OCI-LY1 (cell line): ENCODE results near the gene GRIP1.
"Not testable (repeated sequence)": the region's sequence is repeated elsewhere in the genome, so short reads cannot be mapped to it uniquely, and the experiment has no call there.

Experiments
- H2AFZ ChIP-seq: fragments of 200-600 bp; sonication (generic), shearing (Covaris generic); 2 replicates; pipeline ENCODE4 v1.6.0; 2014; ENCODE audit warnings: antibody characterized with exemption, mild to moderate bottlenecking, low read length
- H3F3A ChIP-seq: fragments of 200-600 bp; sonication (generic), shearing (Covaris generic); 2 replicates; pipeline ENCODE4 v1.6.0; 2014; ENCODE audit warnings: mild to moderate bottlenecking, antibody characterized with exemption, low read length, moderate library complexity; ENCODE audit not compliant: insufficient read depth
- H3K27ac ChIP-seq: fragments of 200-600 bp; sonication (generic); 2 replicates; pipeline ENCODE4 v1.5.1; 2014; ENCODE audit warnings: low read length, mixed run types, mild to moderate bottlenecking, low read depth; ENCODE audit not compliant: poor library complexity, severe bottlenecking
- H3K27me3 ChIP-seq: fragments of 200-600 bp; sonication (generic); 2 replicates; pipeline ENCODE4 v1.6.0; 2014; ENCODE audit warnings: antibody characterized with exemption, mild to moderate bottlenecking, low read length, moderate library complexity; ENCODE audit not compliant: insufficient read depth
- H3K36me3 ChIP-seq: fragments of 200-600 bp; sonication (generic); 2 replicates; pipeline ENCODE4 v1.6.1; 2014; ENCODE audit warnings: mild to moderate bottlenecking, antibody characterized with exemption, low read length, moderate library complexity, mixed read lengths; ENCODE audit not compliant: insufficient read depth
- H3K4me1 ChIP-seq: fragments of 200-600 bp; sonication (generic); 2 replicates; pipeline ENCODE4 v1.5.1; 2014; ENCODE audit warnings: mild to moderate bottlenecking, low read length, moderate library complexity; ENCODE audit not compliant: insufficient read depth, severe bottlenecking
- H3K4me2 ChIP-seq: fragments of 200-600 bp; sonication (generic), shearing (Covaris generic); 2 replicates; pipeline ENCODE4 v1.6.1; 2014; ENCODE audit warnings: low read length
- H3K4me3 ChIP-seq: fragments of 200-600 bp; sonication (generic); 2 replicates; pipeline ENCODE4 v1.5.1; 2014; ENCODE audit warnings: low read length, low read depth, mild to moderate bottlenecking, mixed read lengths; ENCODE audit not compliant: poor library complexity, severe bottlenecking
- H3K79me2 ChIP-seq: fragments of 200-600 bp; shearing (Covaris generic); 2 replicates; pipeline ENCODE4 v1.6.1; 2016; ENCODE audit warnings: mixed run types, low read length, mixed read lengths; ENCODE audit not compliant: insufficient read depth
- H3K9ac ChIP-seq: fragments of 200-600 bp; sonication (generic), shearing (Covaris generic); 2 replicates; pipeline ENCODE4 v1.6.1; 2014; ENCODE audit warnings: mild to moderate bottlenecking, low read length, mixed read lengths
- H3K9me2 ChIP-seq: fragments of 200-600 bp; sonication (generic), shearing (Covaris generic); 2 replicates; pipeline ENCODE4 v1.6.1; 2014; ENCODE audit warnings: low read depth, mild to moderate bottlenecking, low read length, mixed read lengths
- H3K9me3 ChIP-seq: fragments of 200-600 bp; shearing (Covaris generic); 2 replicates; pipeline ENCODE4 v1.6.1; 2014; ENCODE audit warnings: low read length, mixed read lengths
- H4K20me1 ChIP-seq: fragments of 200-600 bp; sonication (generic), shearing (Covaris generic); 2 replicates; pipeline ENCODE4 v1.6.0; 2016; ENCODE audit warnings: mild to moderate bottlenecking, low read length; ENCODE audit not compliant: insufficient read depth
- EZH2 ChIP-seq: fragments of 200-600 bp; sonication (generic), shearing (Covaris generic); IDR thresholded peaks from 2 replicates; pipeline ENCODE4 v1.8.0; 2017; ENCODE audit warnings: borderline replicate concordance, mixed run types, mild to moderate bottlenecking, antibody characterized with exemption, low read length, moderate library complexity, mixed read lengths
- TF ChIP-seq, protein P1 (sequence below): fragments of 200-600 bp; sonication (generic), shearing (Covaris generic); IDR thresholded peaks from 2 replicates; pipeline ENCODE4 v1.5.1; 2017; ENCODE audit warnings: mild to moderate bottlenecking, antibody characterized with exemption, low read length, moderate library complexity, mixed read lengths

The GRIP1 gene

DNA sequence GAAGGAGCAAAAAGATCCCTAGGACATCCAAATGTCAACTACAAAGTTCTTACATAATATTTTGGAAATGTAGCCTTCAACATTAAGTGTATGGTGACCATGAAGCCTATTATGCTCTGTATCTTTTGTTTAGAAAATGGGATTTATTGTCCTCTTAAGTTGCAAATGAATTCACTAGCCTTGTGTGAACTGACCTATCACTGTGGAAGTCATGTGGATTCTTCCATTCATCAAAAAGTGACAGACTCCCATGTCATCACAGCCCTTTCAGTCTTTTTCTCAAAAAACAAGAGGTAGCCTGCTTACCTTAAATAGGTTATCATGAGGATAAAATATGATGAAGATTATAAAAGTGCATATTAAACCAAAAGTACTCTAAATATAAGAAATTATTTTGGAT, 179.9 kb downstream of the GRIP1 start:
- no peaks in the 10 kb centered on the region for H3K79me2 ChIP-seq
- TF ChIP-seq, protein P1, sequence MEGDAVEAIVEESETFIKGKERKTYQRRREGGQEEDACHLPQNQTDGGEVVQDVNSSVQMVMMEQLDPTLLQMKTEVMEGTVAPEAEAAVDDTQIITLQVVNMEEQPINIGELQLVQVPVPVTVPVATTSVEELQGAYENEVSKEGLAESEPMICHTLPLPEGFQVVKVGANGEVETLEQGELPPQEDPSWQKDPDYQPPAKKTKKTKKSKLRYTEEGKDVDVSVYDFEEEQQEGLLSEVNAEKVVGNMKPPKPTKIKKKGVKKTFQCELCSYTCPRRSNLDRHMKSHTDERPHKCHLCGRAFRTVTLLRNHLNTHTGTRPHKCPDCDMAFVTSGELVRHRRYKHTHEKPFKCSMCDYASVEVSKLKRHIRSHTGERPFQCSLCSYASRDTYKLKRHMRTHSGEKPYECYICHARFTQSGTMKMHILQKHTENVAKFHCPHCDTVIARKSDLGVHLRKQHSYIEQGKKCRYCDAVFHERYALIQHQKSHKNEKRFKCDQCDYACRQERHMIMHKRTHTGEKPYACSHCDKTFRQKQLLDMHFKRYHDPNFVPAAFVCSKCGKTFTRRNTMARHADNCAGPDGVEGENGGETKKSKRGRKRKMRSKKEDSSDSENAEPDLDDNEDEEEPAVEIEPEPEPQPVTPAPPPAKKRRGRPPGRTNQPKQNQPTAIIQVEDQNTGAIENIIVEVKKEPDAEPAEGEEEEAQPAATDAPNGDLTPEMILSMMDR = no peak
- TF ChIP-seq EZH2 = no peak
- no peak overlapping the region for H3K4me3 ChIP-seq
- no peak overlapping the region for H2AFZ ChIP-seq
- no peak overlapping the region for H3K27ac ChIP-seq
- no peak overlapping the region for H3K4me2 ChIP-seq
- H3K36me3 ChIP-seq = no peaks in the 10 kb centered on the region
- no peak overlapping the region for H3K9ac ChIP-seq
- H3K9me3 ChIP-seq = no peaks in the 10 kb centered on the region
- no peaks in the 10 kb centered on the region for H3K9me2 ChIP-seq
- no peaks in the 10 kb centered on the region for H4K20me1 ChIP-seq
- H3K27me3 ChIP-seq = no peaks in the 10 kb centered on the region
- no peaks in the 10 kb centered on the region for H3F3A ChIP-seq
- H3K4me1 ChIP-seq = no peaks in the 10 kb centered on the region

DNA sequence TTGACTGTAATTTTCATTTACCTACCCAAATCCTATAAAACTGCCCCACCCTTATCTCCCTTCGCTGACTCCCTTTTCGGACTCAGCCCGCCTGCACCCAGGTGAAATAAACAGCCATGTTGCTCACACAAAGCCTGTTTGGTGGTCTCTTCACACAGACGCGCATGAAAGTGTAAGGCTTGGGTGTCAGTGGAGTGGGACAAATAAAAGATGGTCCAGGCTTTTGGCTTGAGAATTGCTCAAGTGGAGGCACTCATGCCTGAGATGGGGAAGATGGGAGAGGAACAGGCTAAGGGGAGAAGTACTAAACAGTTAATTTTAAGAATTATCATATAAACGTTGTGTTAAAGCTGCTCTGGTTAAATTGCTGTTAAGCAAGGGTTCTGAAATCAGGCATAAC, 180.8 kb downstream of the GRIP1 start:
- not testable (repeated sequence) for H3K4me3 ChIP-seq, H3K27ac ChIP-seq, H3K36me3 ChIP-seq

DNA sequence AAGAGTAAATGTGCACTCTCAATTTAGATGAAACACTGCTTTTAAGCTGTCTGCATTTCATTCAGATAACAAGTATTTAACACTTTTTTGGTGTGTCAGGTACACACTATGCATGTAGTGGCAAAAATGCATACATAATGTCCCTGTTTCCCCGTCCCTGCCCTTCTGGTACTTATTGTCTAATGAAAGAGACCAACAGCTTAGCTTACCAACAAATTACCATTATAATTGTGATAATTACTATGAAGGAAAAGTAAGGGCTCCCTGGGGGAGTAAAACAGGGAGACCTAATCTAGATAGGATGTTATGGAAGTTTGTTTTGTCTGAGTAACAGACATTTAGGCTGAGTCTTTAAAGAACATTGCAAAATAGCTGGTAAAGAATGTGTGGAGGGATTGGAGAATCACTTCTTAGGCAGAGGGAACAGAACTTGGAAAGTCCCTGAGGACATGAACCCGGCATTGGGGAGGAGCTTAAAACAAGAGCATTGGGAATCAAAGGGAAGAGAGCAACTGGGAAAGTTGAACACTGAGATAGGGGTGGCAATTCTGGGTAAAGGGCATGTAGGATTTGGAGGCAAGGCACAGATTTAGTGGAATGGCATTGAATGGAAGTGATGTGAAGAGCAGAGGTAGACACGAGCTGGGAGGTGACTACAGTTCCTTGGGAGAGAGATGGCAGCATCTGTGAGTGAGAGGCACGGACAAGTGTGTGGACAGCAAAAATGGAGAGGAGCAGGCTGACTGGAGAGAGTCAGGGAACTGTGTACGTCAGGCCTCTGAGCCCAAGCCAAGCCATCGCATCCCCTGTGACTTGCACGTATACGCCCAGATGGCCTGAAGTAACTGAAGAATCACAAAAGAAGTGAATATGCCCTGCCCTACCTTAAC, 181.6 kb downstream of the GRIP1 start:
- no peak overlapping the region for H2AFZ ChIP-seq
- no peak overlapping the region for H3K4me2 ChIP-seq
- no peak overlapping the region for H3K9ac ChIP-seq
- H3K79me2 ChIP-seq = no peaks in the 10 kb centered on the region
- no peak overlapping the region for H3K4me3 ChIP-seq
- TF ChIP-seq EZH2 = no peak
- H3K27me3 ChIP-seq = no peaks in the 10 kb centered on the region
- no peaks in the 10 kb centered on the region for H3K36me3 ChIP-seq
- no peaks in the 10 kb centered on the region for H3F3A ChIP-seq
- no peaks in the 10 kb centered on the region for H3K4me1 ChIP-seq
- no peaks in the 10 kb centered on the region for H4K20me1 ChIP-seq
- H3K27ac ChIP-seq = no peak overlapping the region
- no peaks in the 10 kb centered on the region for H3K9me3 ChIP-seq
- no peaks in the 10 kb centered on the region for H3K9me2 ChIP-seq

More for the DNA sequence above, 180.8 kb downstream of the GRIP1 start:
- H2AFZ ChIP-seq, H3K4me2 ChIP-seq, H4K20me1 ChIP-seq, H3K9me2 ChIP-seq, H3K4me1 ChIP-seq, H3K79me2 ChIP-seq, H3K9ac ChIP-seq, H3F3A ChIP-seq, H3K9me3 ChIP-seq, H3K27me3 ChIP-seq: not testable (repeated sequence)

DNA sequence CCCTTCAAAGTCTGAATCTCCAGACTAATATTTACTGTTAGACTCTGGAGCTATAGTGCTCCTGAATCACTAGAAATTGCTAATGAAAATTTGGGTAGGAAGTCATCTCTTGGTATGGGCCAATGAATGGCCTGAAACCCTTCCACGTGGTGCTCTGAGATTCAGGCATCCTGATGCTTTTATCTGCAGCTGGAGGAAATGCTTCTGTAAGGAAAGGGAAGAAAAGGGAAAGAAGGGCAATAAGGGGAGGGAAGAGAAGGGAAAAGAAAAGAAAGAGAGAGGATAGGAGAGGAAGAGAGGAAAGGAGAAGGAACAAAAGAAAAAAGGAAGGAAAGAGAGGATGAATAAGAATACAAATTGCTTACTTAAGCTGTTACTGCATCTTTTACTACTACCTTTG, 182.3 kb downstream of the GRIP1 start:
- H3K36me3 ChIP-seq = no peaks in the 10 kb centered on the region
- no peaks in the 10 kb centered on the region for H4K20me1 ChIP-seq
- no peak overlapping the region for H3K4me3 ChIP-seq
- H3K9ac ChIP-seq = no peak overlapping the region
- H3K4me1 ChIP-seq = no peaks in the 10 kb centered on the region
- TF ChIP-seq, protein P1 = no peak
- TF ChIP-seq EZH2 = no peak
- H3F3A ChIP-seq = no peaks in the 10 kb centered on the region
- no peaks in the 10 kb centered on the region for H3K9me2 ChIP-seq
- H3K4me2 ChIP-seq = no peak overlapping the region
- H3K27ac ChIP-seq = no peak overlapping the region
- H3K79me2 ChIP-seq = no peaks in the 10 kb centered on the region
- no peaks in the 10 kb centered on the region for H3K9me3 ChIP-seq
- H3K27me3 ChIP-seq = no peaks in the 10 kb centered on the region
- H2AFZ ChIP-seq = no peak overlapping the region
